K562 (cell line): ENCODE results near the gene AKAP6. TPM values are rescaled to one million over a fixed set of nuclear protein-coding genes. Genes with fewer than 3 reads are reported as not detected.

Experiments
- ATAC-seq: fragments of 200-7000 bp; cut with Tn5 transposase; 3 replicates; pipeline ENCODE4 v1.9.1; 2020; ENCODE audit warnings: moderate library complexity
- BruUV-seq: library from RNA; stranded (reverse); fragments of 400-500 nt; replicated peaks from 2 replicates; lab custom pipeline; 2021; lab: Mats Ljungman, UMichigan
- CTCF ChIA-PET: fragments of 300-600 bp; formaldehyde crosslinking; extraction: SDS; loops from one replicate; lab custom pipeline; 2021; ENCODE audit warnings: low intra/inter-chr PET ratio; lab: Yijun Ruan, JAX
- POLR2A ChIA-PET: fragments of 300-600, 350-650 bp; sonication (Branson Sonifier 250); formaldehyde crosslinking; extraction: SDS; loops from one replicate; lab custom pipeline; 2021; ENCODE audit warnings: antibody characterized with exemption, inconsistent platforms; lab: Yijun Ruan, JAX
- DNase-seq, 4 experiments: peaks; one replicate each; pipeline versions ENCODE4 v3.0.0 to v3.0.0-alpha.2; 2011 to 2018; ENCODE audit warnings: low spot score in 3 of 4, mixed read lengths in 3 of 4; ENCODE audit errors: extremely low read depth in 1 of 4
- FAIRE-seq: peaks from 2 replicates; lab custom pipeline; 2011; peaks lifted over from hg19 to GRCh38; lab: Jason Lieb, UNC
- H2AFZ ChIP-seq: 2 replicates; pipeline ENCODE4 v1.6.0; 2011; ENCODE audit warnings: low read depth, low read length, control low read depth, inconsistent platforms
- H3K27ac ChIP-seq: fragments of 200-600 bp; 3 replicates; pipeline ENCODE4 v1.8.0; 2011; ENCODE audit warnings: low read depth, mild to moderate bottlenecking, control low read depth, inconsistent platforms, low read length, moderate library complexity, mixed read lengths; ENCODE audit errors: extremely low read depth
- H3K27me3 ChIP-seq, 2 experiments: fragments of 300-600 bp in 1 of 2; 2 replicates in 1 of 2; 3 replicates in 1 of 2; pipeline versions ENCODE4 v1.6.0 to v1.8.0; 2011; ENCODE audit warnings: inconsistent platforms in 2 of 2, low read length in 2 of 2, mild to moderate bottlenecking in 1 of 2, mixed read lengths in 1 of 2, moderate library complexity in 1 of 2; ENCODE audit not compliant: control insufficient read depth in 2 of 2, insufficient read depth in 2 of 2
- H3K36me3 ChIP-seq: fragments of 300-600 bp; 3 replicates; pipeline ENCODE4 v1.8.0; 2011; ENCODE audit warnings: mild to moderate bottlenecking, low read length, inconsistent platforms; ENCODE audit not compliant: control insufficient read depth, insufficient read depth
- H3K4me1 ChIP-seq, 2 experiments: fragments of 200-600 bp in 1 of 2; replicated peaks in 1 of 2; 2 replicates in 1 of 2; 3 replicates in 1 of 2; pipeline versions ENCODE4 v1.5.1 to v1.8.0; 2011; ENCODE audit warnings: inconsistent platforms in 2 of 2, low read length in 2 of 2, mild to moderate bottlenecking in 1 of 2, mixed read lengths in 1 of 2, moderate library complexity in 1 of 2; ENCODE audit not compliant: control insufficient read depth in 2 of 2, insufficient read depth in 2 of 2
- H3K4me2 ChIP-seq: 2 replicates; pipeline ENCODE4 v1.6.1; 2011; ENCODE audit warnings: low read length, control low read depth, inconsistent platforms, mixed read lengths; ENCODE audit not compliant: insufficient read depth
- H3K4me3 ChIP-seq: fragments of 200-600 bp; sonication (generic), shearing (Covaris generic); 2 replicates; pipeline ENCODE4 v1.5.1; 2016; ENCODE audit warnings: control low read depth, inconsistent platforms
- H3K79me2 ChIP-seq: fragments of 200-600 bp; 3 replicates; pipeline ENCODE4 v1.8.0; 2011; ENCODE audit warnings: low read length, inconsistent platforms; ENCODE audit not compliant: control insufficient read depth, insufficient read depth
- H3K9ac ChIP-seq, 2 experiments: 2 replicates each; pipeline versions ENCODE4 v1.6.0 to v1.6.1; 2011; ENCODE audit warnings: low read depth in 2 of 2, low read length in 2 of 2, control low read depth in 1 of 2, inconsistent platforms in 1 of 2, mild to moderate bottlenecking in 1 of 2, mixed read lengths in 1 of 2; ENCODE audit not compliant: insufficient read depth in 1 of 2
- H3K9me1 ChIP-seq: one replicate; pipeline ENCODE4 v1.6.0; 2011; ENCODE audit warnings: inconsistent platforms, mild to moderate bottlenecking, low read length, moderate library complexity; ENCODE audit not compliant: control insufficient read depth, insufficient read depth
- H3K9me3 ChIP-seq: replicated peaks from 2 replicates; pipeline ENCODE4 v1.5.1; 2011; ENCODE audit warnings: low read depth, low read length, inconsistent platforms; ENCODE audit not compliant: control insufficient read depth, insufficient read depth
- H4K20me1 ChIP-seq: replicated peaks from 2 replicates; pipeline ENCODE4 v1.6.1; 2011; ENCODE audit warnings: low read length, inconsistent platforms, mixed read lengths; ENCODE audit not compliant: control insufficient read depth, insufficient read depth
- CCNT2 ChIP-seq: IDR thresholded peaks from 2 replicates; pipeline ENCODE4 v1.6.1; 2011; ENCODE audit warnings: borderline replicate concordance, low read depth, mild to moderate bottlenecking, moderate library complexity, mixed read lengths, low read length; ENCODE audit not compliant: insufficient read length; ENCODE audit errors: extremely low read depth
- GATAD2B ChIP-seq: fragments of 450-650 bp; IDR thresholded peaks from 2 replicates; pipeline ENCODE4 v1.6.1; 2017; ENCODE audit warnings: mild to moderate bottlenecking, borderline replicate concordance
- OTX1 ChIP-seq: fragments of 450-650 bp; formaldehyde crosslinking; IDR thresholded peaks from 2 replicates; pipeline ENCODE4 v1.4.0; 2022; ENCODE audit warnings: mild to moderate bottlenecking
- POLR3G ChIP-seq: IDR thresholded peaks from 2 replicates; pipeline ENCODE4 v1.6.1; 2011; ENCODE audit not compliant: insufficient read length, insufficient replicate concordance; ENCODE audit errors: extremely low read depth
- THRAP3 ChIP-seq: fragments of 450-650 bp; IDR thresholded peaks from 2 replicates; pipeline ENCODE4 v1.6.1; 2016; ENCODE audit warnings: mild to moderate bottlenecking, inconsistent platforms, borderline replicate concordance
- ZNF165 ChIP-seq: fragments of 250-450 bp; sonication (Bioruptor Pico); IDR thresholded peaks from 2 replicates; pipeline ENCODE4 v1.4.0; 2020; ENCODE audit warnings: borderline replicate concordance
- ZNF197 ChIP-seq: fragments of 200-800 bp; sonication (Bioruptor generic); IDR thresholded peaks from 2 replicates; pipeline ENCODE4 v1.6.1; 2016; ENCODE audit warnings: low read depth, missing genetic modification characterization, missing compliant biosample characterization
- ZNF740 ChIP-seq, 3 experiments: fragments of 200-800 bp in 1 of 3; sonication (Bioruptor generic) in 1 of 3; sonication (generic) in 1 of 3; formaldehyde crosslinking in 1 of 3; IDR thresholded peaks; 2 replicates each; pipeline versions ENCODE4 v1.6.1 to v1.8.0; 2016 to 2022; ENCODE audit warnings: mild to moderate bottlenecking in 2 of 3, missing compliant biosample characterization in 2 of 3, missing genetic modification characterization in 2 of 3, missing genetic modification reagents in 1 of 3
- WGBS: fragments of 100-300 bp; shearing (Covaris generic); methylation state at CpG from one replicate; pipeline ENCODE4 v1.1.6; 2016; ENCODE audit warnings: low coverage, mixed read lengths; ENCODE audit not compliant: insufficient coverage; ENCODE audit errors: missing lambda C conversion rate; 5-methylcytosine and 5-hydroxymethylcytosine counted together
- in situ Hi-C: fragments of 300-500 bp; cut with MboI; formaldehyde crosslinking; loops from 4 replicates; pipeline ENCODE4 v1.15.0; 2018; ENCODE audit warnings: inconsistent platforms, mixed read lengths
- intact Hi-C: fragments of 100-400 bp; cut with micrococcal nuclease; formaldehyde crosslinking; loops from 2 replicates; pipeline ENCODE4 v1.14.2; 2022
- polyA plus RNA-seq, 8 experiments: library from polyadenylated mRNA; depleted of rRNA in 4 of 8; stranded (reverse) in 5 of 8; unstranded in 3 of 8; fragments of >200 nt; fragmentation: Nextera tagmentation in 2 of 8; fragmentation: Illumina TruSeq in 1 of 8; extraction: Ambion mirVana in 2 of 8; extraction: Trizol in 1 of 8; gene quantifications; 2 replicates each; pipeline versions ENCODE4 v1.2.1 to v1.2.3, GENCODE V29; 2011 to 2014; ENCODE audit warnings: inconsistent platforms in 1 of 8, missing spikeins in 1 of 8
- total RNA-seq, 7 experiments: library from RNA; depleted of rRNA in 6 of 7; stranded (reverse); fragments of >200 nt in 6 of 7; fragmentation: Illumina TruSeq in 2 of 7; extraction: Trizol in 2 of 7; gene quantifications; 2 replicates each; pipeline versions ENCODE4 v1.2.1 to v1.2.3, GENCODE V29; 2011 to 2021; ENCODE audit warnings: low replicate concordance in 1 of 7
- TF ChIP-seq, protein P1 (sequence below), 2 experiments: IDR thresholded peaks in 1 of 2; conservative IDR thresholded peaks in 1 of 2; 2 replicates each; pipeline ENCODE4 v1.6.1; 2016; ENCODE audit warnings: low read depth in 2 of 2, mild to moderate bottlenecking in 1 of 2, missing compliant biosample characterization in 1 of 2, missing genetic modification characterization in 1 of 2, moderate library complexity in 1 of 2

Gene AKAP6
- total and polyA plus RNA-seq, 9 of the 15 experiments (the other 6 are each of a cell fraction or from before 2014, with no cell fraction given), result 0.03 to 1.7 (median 0.48) TPM

- TF ChIP-seq THRAP3, result no peak
These were observed 381.9 kb downstream of the AKAP6 start (continued) for GRCh38 chr14:32710731-32711680.

GRCh38 chr14:32713856-32714255 lies 384.8 kb downstream of the AKAP6 start:
- H4K20me1 ChIP-seq, result no peaks in the 10 kb centered on the region
- ATAC-seq (no peak), DNase-seq (no peak), FAIRE-seq (no peak)
- in situ Hi-C loops (loop anchor here (10.0 to 25.0 kb wide), 2 partner anchors 1081 to 1598 kb away; no protein-coding TSS in a partner anchor), intact Hi-C loops (loop anchor here (10.0 kb wide), 1 partner anchor 129 kb away; no protein-coding TSS in a partner anchor)
- no peak overlapping the region for H3K4me3 ChIP-seq
- ChIA-PET CTCF (no interaction called here), POLR2A (no interaction called here)
- H3K36me3 ChIP-seq, result no peaks in the 10 kb centered on the region
- WGBS, result 0% methylated on average over 3 of the region's 3 CpGs
- no peaks in the 10 kb centered on the region for H3K9me3 ChIP-seq
- no TSS peak for BruUV-seq
- H3K9me1 ChIP-seq, result no peaks in the 10 kb centered on the region
- H3K4me2 ChIP-seq, result no peak overlapping the region
- H3K27ac ChIP-seq, result no peak overlapping the region
- no peaks in the 10 kb centered on the region for H3K79me2 ChIP-seq
- no peaks in the 10 kb centered on the region for H3K4me1 ChIP-seq
- no peak overlapping the region for H2AFZ ChIP-seq
- TF ChIP-seq GATAD2B (no peak), ZNF740 (CRISPR knock-in tag; IDR thresholded peaks at IDR 0.05) (no peak), ZNF740 (tag; IDR thresholded peaks at IDR 0.05) (no peak), ZNF197 (CRISPR knock-in tag) (no peak), ZNF165 (no peak), OTX1 (no peak), CCNT2 (no peak), POLR3G (no peak)
- TF ChIP-seq, protein P1, sequence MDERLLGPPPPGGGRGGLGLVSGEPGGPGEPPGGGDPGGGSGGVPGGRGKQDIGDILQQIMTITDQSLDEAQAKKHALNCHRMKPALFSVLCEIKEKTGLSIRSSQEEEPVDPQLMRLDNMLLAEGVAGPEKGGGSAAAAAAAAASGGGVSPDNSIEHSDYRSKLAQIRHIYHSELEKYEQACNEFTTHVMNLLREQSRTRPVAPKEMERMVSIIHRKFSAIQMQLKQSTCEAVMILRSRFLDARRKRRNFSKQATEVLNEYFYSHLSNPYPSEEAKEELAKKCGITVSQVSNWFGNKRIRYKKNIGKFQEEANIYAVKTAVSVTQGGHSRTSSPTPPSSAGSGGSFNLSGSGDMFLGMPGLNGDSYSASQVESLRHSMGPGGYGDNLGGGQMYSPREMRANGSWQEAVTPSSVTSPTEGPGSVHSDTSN (CRISPR knock-in tag; IDR thresholded peaks at IDR 0.05; ENCODE audit: low read depth), result no peak
- TF ChIP-seq, protein P1 (tag; conservative IDR thresholded peaks at IDR 0.05; ENCODE audit: low read depth), result no peak
- H3K9ac ChIP-seq, result no peak overlapping the region
- no peaks in the 10 kb centered on the region; a peak in 1 of 5 replicates for H3K27me3 ChIP-seq
